Activated CD4-positive, alpha-beta T cell treated with anti-CD3 and anti-CD28 coated beads, Interleukin-2, amount 10 ng/mL, durations not matched to agents 7 days and 5 days (primary cell): ENCODE measurements around the gene LRFN2. TPM values are rescaled to one million over a fixed set of nuclear protein-coding genes. Genes with fewer than 3 reads are reported as not detected.

ENCODE experiments used
- CTCF ChIA-PET: fragments of 350-600 bp; sonication (Branson Sonifier 250); formaldehyde crosslinking; loops from one replicate; lab custom pipeline; 2021; ENCODE audit warnings: antibody characterized with exemption; lab: Charles Lee
- POLR2A ChIA-PET: fragments of 350-600 bp; sonication (Branson Sonifier 250); formaldehyde crosslinking; loops from one replicate; lab custom pipeline; 2021; ENCODE audit warnings: antibody characterized with exemption; lab: Charles Lee
- DNase-seq: peaks from one replicate; pipeline ENCODE4 v3.0.0-alpha.2; 2020
- H3K27ac Mint-ChIP-seq: one replicate; pipeline ENCODE4 v1.8.0; 2021; ENCODE audit warnings: mild to moderate bottlenecking, moderate library complexity, mixed read lengths
- H3K27me3 Mint-ChIP-seq: one replicate; pipeline ENCODE4 v1.8.0; 2021; ENCODE audit warnings: mixed read lengths
- H3K36me3 Mint-ChIP-seq: one replicate; pipeline ENCODE4 v1.8.0; 2021; ENCODE audit warnings: low read depth, mixed read lengths
- H3K4me1 Mint-ChIP-seq: one replicate; pipeline ENCODE4 v1.8.0; 2021; ENCODE audit warnings: mixed read lengths
- H3K4me3 Mint-ChIP-seq: one replicate; pipeline ENCODE4 v1.8.0; 2021; ENCODE audit warnings: mild to moderate bottlenecking, moderate library complexity, mixed read lengths
- H3K9me3 Mint-ChIP-seq: one replicate; pipeline ENCODE4 v1.8.0; 2021; ENCODE audit warnings: mixed read lengths
- total RNA-seq, 2 experiments: library from RNA; stranded (reverse); gene quantifications; one replicate each; pipeline ENCODE4 v1.2.3, GENCODE V29; 2021

The LRFN2 gene
- total RNA-seq, 2 experiments from 2014 or later = 0.08 to 0.25 TPM

DNA sequence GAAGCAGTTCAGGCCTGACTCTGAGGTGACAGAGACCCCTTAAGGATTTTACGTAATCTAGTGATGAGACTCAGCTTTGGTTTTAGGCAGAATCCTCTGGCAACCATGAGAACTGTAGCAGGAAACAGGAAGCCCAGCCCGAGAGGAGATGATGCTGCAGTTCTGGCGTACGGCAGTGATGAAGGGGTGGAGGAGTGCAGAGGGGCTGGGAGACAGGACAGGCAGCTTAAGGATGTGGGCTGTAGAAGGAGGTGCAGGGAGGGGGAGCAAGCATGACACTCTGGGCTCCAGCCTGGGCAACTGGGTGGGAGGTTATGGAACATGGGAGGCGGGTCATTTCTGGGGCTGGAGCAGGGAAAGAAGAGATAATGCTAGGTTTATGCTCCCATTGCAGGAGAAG lies 67.1 kb downstream of the LRFN2 start:
- ChIA-PET CTCF (no interaction called here), POLR2A (no interaction called here)
- no peak for DNase-seq
- Mint-ChIP-seq H3K4me1 (peaks cover 6% of the 10 kb centered on the region), H3K9me3 (no peaks in the 10 kb centered on the region), H3K27me3 (peaks cover 14% of the 10 kb centered on the region), H3K36me3 (no peaks in the 10 kb centered on the region), H3K4me3 (no peak overlapping the region), H3K27ac (peak overlapping the region; percentile 44)

DNA sequence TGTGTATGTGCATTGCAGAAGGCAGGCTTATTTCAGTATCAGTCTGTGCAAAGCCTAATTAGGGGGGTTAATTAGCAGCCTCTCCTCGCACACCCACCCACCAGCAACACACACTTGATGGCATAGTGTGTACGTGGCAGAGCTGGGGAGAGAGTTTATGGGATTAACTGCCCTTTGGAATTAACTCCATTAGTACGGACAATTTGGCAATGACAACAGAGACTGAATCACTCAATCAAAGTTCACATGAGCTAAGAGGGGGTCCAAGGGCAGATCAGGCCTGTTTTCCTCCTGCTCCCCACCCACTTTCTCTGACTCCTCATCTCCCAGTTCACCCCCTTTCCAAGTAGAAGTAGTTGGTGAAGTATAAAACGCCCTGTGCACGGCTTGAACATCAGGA lies 69.5 kb downstream of the LRFN2 start:
- Mint-ChIP-seq H3K4me3 (no peak overlapping the region), H3K27ac (no peak overlapping the region), H3K36me3 (no peaks in the 10 kb centered on the region), H3K27me3 (peaks cover 14% of the 10 kb centered on the region), H3K4me1 (peaks cover 6% of the 10 kb centered on the region), H3K9me3 (no peaks in the 10 kb centered on the region)
- ChIA-PET POLR2A (no interaction called here), CTCF (interaction anchor here (1.2 kb wide), 1 partner anchor 9 kb away, joined by 3 read pairs; no protein-coding TSS in a partner anchor)
- no peak for DNase-seq

DNA sequence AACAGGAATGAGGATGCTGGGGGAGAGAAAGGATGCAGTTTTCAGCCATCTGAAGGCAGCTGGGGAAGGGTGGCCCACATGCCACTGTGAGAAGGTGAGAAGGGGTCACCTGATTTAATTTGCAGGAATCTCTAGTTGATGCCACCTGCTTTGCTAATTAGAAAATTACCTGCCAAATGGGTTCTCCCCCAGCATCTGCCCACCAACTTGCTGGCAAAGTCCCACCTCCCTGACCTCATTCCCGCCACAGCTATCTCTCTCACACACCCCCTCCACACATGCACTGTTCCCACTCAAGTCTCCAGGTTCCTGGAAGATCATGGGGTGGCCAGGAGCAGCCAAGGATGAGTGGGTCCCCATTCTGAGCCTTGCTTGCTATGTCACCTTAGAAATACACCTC lies 70.7 kb downstream of the LRFN2 start:
- H3K27me3 Mint-ChIP-seq = peaks cover 14% of the 10 kb centered on the region
- DNase-seq = no peak
- H3K4me3 Mint-ChIP-seq = no peak overlapping the region
- H3K4me1 Mint-ChIP-seq = peaks cover 10% of the 10 kb centered on the region
- ChIA-PET CTCF (interaction anchor here (1.2 kb wide), 1 partner anchor 10 kb away, joined by 3 read pairs; no protein-coding TSS in a partner anchor), POLR2A (no interaction called here)
- no peaks in the 10 kb centered on the region for H3K9me3 Mint-ChIP-seq
- H3K36me3 Mint-ChIP-seq = no peaks in the 10 kb centered on the region
- H3K27ac Mint-ChIP-seq = no peak overlapping the region

DNA sequence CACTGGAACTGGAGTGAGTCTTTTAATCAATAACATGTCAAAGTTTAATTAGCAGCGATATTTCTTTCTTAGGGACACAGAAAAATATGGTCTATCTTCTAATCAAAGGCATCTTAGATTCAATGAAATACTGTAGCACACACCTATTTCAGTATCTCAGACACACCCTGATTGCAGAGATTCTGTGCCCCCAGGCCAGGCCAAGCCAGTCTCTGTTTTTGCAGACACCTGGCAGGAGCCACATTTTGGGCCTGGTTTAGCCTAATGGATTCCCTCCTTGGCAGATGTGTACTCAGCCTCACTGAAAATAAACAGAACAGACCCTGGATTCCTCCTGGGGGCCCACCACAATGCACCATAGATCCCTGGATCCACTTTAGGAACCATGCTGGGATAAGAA lies 74.8 kb downstream of the LRFN2 start:
- no peak for DNase-seq
- H3K9me3 Mint-ChIP-seq = no peaks in the 10 kb centered on the region
- peaks cover 8% of the 10 kb centered on the region for H3K27me3 Mint-ChIP-seq
- H3K27ac Mint-ChIP-seq = no peak overlapping the region
- no peak overlapping the region for H3K4me3 Mint-ChIP-seq
- ChIA-PET POLR2A (no interaction called here), CTCF (no interaction called here)
- H3K36me3 Mint-ChIP-seq = no peaks in the 10 kb centered on the region
- peaks cover 17% of the 10 kb centered on the region for H3K4me1 Mint-ChIP-seq

DNA sequence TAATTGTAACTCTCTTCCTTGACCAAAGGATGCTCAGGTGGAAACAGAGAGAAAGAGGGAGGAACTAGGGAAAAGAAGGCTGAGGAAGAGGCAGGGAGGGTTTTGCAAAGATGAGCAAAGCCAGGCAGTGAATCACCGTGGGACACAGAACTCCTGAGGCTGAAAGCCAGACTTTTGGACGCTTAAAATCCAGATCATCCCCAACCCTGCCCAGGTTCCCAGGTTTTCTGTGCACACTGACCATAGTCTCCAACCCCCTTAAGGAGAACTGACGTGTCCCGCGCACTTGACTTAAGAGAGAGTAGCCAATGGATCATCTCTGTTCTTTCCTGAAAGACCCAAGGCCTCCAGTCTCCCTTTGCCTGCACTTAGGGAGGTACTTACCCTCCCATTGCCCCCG lies 75.3 kb downstream of the LRFN2 start:
- CTCF ChIA-PET = no interaction called here
- peaks cover 17% of the 10 kb centered on the region for H3K4me1 Mint-ChIP-seq
- H3K36me3 Mint-ChIP-seq = no peaks in the 10 kb centered on the region
- no peak overlapping the region for H3K27ac Mint-ChIP-seq
- H3K27me3 Mint-ChIP-seq = peaks cover 5% of the 10 kb centered on the region
- POLR2A ChIA-PET = no interaction called here
- DNase-seq = no peak
- H3K9me3 Mint-ChIP-seq = no peaks in the 10 kb centered on the region
- no peak overlapping the region for H3K4me3 Mint-ChIP-seq

DNA sequence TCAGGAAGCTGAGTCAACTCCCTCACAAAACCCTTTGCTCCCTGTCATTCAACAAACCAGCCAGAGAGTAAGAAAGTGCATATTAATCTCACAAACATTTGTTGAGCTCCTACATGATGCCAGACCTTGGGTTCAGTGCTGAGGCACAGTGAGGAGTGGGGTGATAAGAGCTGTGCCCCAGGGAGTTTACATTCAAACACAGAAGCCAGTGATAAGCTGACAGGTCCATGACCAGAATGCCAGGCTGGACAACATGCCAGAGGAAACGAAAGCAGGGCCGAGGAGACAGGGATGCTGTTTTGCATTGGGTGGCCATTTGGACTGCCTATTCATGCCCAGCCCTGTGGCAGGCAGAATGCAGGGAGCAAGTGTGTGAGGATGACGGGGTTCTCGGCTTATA lies 76.7 kb downstream of the LRFN2 start:
- Mint-ChIP-seq H3K9me3 (no peaks in the 10 kb centered on the region), H3K4me1 (peaks cover 17% of the 10 kb centered on the region), H3K36me3 (no peaks in the 10 kb centered on the region), H3K27me3 (no peaks in the 10 kb centered on the region), H3K27ac (no peak overlapping the region), H3K4me3 (no peak overlapping the region)
- ChIA-PET POLR2A (no interaction called here), CTCF (no interaction called here)
- DNase-seq = no peak

DNA sequence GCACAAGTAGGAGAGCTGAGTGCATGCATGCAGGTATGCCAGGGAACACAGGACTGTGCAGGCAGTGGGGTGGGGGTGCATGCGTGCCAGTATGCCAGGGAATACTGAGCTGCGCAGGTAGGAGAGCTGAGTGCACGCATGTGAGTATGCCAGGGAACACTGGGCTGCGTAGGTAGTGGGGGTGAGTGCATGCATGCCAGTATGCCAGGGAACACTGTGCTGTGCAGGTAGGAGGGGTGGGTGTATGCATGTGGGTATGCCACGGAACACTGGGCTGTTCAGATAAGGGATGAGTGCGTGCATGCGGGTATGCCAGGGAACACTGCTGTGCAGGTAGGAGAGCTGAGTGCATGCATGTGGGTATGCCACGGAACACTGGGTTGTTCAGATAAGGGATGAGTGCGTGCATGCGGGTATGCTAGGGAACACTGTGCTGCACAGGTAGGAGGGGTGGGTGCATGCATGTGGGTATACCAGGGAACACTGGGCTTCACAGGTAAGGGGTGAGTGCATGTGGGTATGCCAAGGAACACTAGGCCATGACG lies 77.4 kb downstream of the LRFN2 start:
- Mint-ChIP-seq H3K27ac (no peak overlapping the region), H3K36me3 (no peaks in the 10 kb centered on the region), H3K4me3 (no peak overlapping the region), H3K4me1 (peaks cover 17% of the 10 kb centered on the region), H3K27me3 (no peaks in the 10 kb centered on the region), H3K9me3 (no peaks in the 10 kb centered on the region)
- ChIA-PET CTCF (no interaction called here), POLR2A (no interaction called here)
- no peak for DNase-seq

DNA sequence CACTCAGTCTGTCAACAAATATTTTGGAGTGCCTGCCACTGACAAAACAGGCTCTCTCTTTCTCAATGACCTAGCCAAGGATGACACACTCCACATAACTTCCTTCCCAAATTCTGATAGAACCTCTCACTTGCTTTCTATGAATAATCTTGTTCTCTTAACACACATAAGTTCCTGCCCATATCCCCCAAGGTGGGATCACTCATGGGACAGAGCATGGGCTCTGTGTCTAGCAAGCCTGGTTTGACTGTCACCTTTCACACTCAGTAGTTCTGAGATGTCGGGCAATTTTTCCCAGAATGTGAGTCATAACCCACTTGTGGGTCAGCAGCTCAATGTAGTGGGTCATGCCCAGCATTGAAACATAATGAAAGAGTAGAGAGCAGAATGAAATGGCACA lies 78.1 kb downstream of the LRFN2 start:
- ChIA-PET CTCF (no interaction called here), POLR2A (no interaction called here)
- Mint-ChIP-seq H3K36me3 (no peaks in the 10 kb centered on the region), H3K4me1 (peaks cover 17% of the 10 kb centered on the region), H3K27me3 (no peaks in the 10 kb centered on the region), H3K9me3 (no peaks in the 10 kb centered on the region), H3K4me3 (no peak overlapping the region), H3K27ac (peak overlapping the region; percentile 26)
- no peak for DNase-seq

DNA sequence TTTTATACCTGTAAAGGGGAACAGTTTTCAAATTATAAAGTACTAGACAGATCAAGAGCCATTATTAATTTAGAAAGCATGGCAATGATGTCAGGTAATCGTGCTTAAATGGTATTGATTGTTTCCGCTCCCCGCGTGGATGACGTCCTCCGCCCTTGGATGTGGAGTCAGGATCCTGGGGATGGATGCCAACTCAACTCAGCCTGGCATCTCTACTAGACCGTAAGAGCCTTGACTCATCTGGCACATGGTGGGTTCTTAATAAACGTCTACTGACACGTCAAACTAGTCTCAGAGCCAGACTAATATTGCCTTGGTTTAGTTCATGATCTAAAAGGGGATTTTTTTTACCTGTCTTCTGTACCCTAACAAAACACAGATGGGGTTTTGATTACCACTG lies 80.2 kb downstream of the LRFN2 start:
- ChIA-PET CTCF (no interaction called here), POLR2A (interaction anchor here (0.6 kb wide), 1 partner anchor 137 kb away, joined by 3 read pairs; no protein-coding TSS in a partner anchor)
- no peak for DNase-seq
- Mint-ChIP-seq H3K27me3 (no peaks in the 10 kb centered on the region), H3K36me3 (no peaks in the 10 kb centered on the region), H3K27ac (no peak overlapping the region), H3K4me1 (peaks cover 17% of the 10 kb centered on the region), H3K4me3 (no peak overlapping the region), H3K9me3 (no peaks in the 10 kb centered on the region)

DNA sequence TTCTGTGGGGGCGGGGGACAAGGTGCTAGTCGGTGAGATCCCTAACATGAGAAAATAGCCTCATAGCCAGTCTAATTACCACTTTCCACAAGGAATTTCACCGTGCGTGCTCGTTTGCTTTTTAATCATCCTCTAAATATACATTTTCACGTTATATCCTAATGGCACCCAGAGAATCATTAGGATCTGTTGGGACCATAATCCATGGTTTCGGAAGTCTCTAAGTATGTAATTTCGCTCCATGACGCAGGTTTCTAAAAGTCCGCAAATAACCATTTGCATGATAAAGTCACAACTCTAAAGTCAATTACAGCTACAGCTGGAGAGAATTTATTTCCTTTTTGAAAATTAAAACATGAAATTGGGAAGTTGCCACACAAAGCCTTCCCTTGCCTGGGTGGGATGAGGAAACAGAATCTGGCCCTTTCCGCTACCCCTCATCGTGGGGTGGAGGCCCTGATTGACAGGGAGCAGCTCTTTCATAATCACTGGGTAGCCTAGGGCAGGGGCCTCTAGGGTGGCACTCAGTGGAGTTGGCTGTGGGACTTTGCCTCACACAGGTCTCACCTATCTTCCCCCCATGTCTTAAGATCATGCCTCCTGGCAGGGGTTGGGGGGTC lies 81.9 kb downstream of the LRFN2 start:
- H3K4me1 Mint-ChIP-seq = peaks cover 13% of the 10 kb centered on the region
- CTCF ChIA-PET = interaction anchor here (0.6 kb wide), 1 partner anchor 8 kb away, joined by 3 read pairs; no protein-coding TSS in a partner anchor

DNA sequence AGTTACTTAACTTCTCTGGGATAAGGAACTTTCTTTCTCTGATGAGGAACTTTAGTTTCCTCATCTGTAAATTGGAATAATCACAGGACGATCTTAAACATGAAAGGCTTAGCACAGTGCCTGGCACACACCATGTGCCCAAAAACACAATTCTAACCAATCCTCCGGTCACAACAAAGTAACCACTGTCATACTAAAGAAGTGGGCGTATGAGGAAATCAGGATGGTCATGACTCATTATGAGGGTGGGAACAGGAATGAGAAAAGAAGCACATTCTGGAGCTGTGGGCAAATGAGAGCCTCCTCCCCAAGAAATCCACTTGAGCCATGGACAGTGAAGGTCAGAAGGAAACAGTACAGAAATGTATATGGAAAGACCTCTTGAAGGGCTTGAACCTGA lies 82.9 kb downstream of the LRFN2 start:
- no peaks in the 10 kb centered on the region for H3K36me3 Mint-ChIP-seq
- peaks cover 7% of the 10 kb centered on the region for H3K4me1 Mint-ChIP-seq
- no peaks in the 10 kb centered on the region for H3K9me3 Mint-ChIP-seq
- no peak for DNase-seq
- H3K27me3 Mint-ChIP-seq = peaks cover 1% of the 10 kb centered on the region
- CTCF ChIA-PET = no interaction called here
- POLR2A ChIA-PET = no interaction called here
- H3K4me3 Mint-ChIP-seq = no peak overlapping the region
- no peak overlapping the region for H3K27ac Mint-ChIP-seq

More for the DNA sequence above, 81.9 kb downstream of the LRFN2 start:
- POLR2A ChIA-PET = no interaction called here
- Mint-ChIP-seq H3K27ac (no peak overlapping the region), H3K36me3 (no peaks in the 10 kb centered on the region), H3K9me3 (no peaks in the 10 kb centered on the region), H3K27me3 (peaks cover 1% of the 10 kb centered on the region), H3K4me3 (no peak overlapping the region)
- no peak for DNase-seq

DNA sequence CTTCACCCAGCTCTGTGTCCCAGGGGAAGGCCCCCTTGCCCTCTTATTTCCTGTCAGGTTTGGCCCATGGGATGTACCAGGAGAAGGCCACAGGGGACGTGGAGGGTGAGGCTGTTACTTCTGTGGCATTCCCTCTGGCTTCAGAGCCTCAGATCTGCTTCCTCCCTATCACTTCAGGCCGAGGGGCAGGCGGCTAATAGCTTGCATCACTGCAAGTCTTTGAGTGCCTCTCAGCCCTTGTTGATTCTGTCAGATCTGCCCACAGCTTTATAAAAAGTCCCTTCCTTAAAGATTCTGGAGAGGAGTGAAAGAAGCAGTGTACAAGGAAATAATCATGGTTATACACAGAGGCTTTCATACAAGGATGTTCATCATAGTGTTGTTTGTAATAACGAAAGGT lies 86.9 kb downstream of the LRFN2 start:
- CTCF ChIA-PET = no interaction called here
- H3K27me3 Mint-ChIP-seq = peaks cover 1% of the 10 kb centered on the region
- H3K9me3 Mint-ChIP-seq = no peaks in the 10 kb centered on the region
- no peak for DNase-seq
- no peak overlapping the region for H3K4me3 Mint-ChIP-seq
- no peak overlapping the region for H3K27ac Mint-ChIP-seq
- POLR2A ChIA-PET = no interaction called here
- H3K36me3 Mint-ChIP-seq = no peaks in the 10 kb centered on the region
- H3K4me1 Mint-ChIP-seq = no peaks in the 10 kb centered on the region

DNA sequence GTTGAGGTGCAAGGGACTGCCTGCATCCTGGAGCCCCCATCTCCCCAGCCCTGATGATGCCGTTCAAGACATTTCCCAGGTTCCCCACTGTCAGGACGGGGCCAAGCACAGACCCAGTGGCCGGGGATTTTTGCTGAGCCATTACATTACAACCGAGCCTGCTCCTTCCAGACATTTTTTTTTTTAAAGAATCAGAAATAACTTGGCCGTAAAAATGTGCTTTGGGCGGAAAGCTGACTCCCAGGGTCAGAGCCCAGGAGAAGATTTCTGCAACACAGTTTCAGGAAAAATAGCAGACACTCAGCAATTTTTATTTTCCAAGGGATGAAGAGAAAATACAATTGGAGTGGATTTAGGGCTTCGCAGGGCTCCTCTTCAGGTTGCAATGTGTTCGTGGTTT lies 87.9 kb downstream of the LRFN2 start:
- Mint-ChIP-seq H3K27ac (no peak overlapping the region), H3K4me1 (no peaks in the 10 kb centered on the region), H3K9me3 (no peaks in the 10 kb centered on the region), H3K27me3 (peaks cover 1% of the 10 kb centered on the region), H3K4me3 (no peak overlapping the region), H3K36me3 (no peaks in the 10 kb centered on the region)
- DNase-seq = no peak
- ChIA-PET POLR2A (no interaction called here), CTCF (no interaction called here)

DNA sequence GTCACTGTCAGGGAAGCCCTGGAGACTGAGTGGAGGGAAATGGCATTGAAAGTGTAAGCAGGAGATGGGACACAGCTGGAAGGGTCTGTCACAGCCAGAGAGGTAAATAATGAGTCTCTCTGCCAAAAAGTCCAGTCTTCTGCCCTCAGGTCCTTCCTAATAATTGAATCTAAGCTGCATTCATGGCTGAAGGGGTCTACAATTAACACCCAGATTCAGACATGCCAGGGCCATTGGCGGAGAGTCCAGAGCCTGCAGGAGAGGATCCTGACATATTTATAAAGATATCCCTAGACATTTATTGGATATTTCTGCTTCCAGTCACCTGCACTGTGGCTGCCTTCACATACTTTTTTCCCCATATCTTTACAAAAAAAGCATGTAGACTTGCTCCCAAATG lies 89.0 kb downstream of the LRFN2 start:
- peaks cover 1% of the 10 kb centered on the region for H3K27me3 Mint-ChIP-seq
- no peaks in the 10 kb centered on the region for H3K9me3 Mint-ChIP-seq
- no peaks in the 10 kb centered on the region for H3K4me1 Mint-ChIP-seq
- H3K36me3 Mint-ChIP-seq = no peaks in the 10 kb centered on the region
- ChIA-PET CTCF (no interaction called here), POLR2A (no interaction called here)
- no peak overlapping the region for H3K4me3 Mint-ChIP-seq
- no peak for DNase-seq
- no peak overlapping the region for H3K27ac Mint-ChIP-seq
